RWPE2 (cell line): Measurements from ENCODE around the gene WTAP.
A peak's percentile ranks its signal among the peaks of the same experiment; 100 is the strongest.

ENCODE experiments used
- ATAC-seq: fragments of 200-7000 bp; cut with Tn5 transposase; 3 replicates; pipeline ENCODE4 v1.9.1; 2021; ENCODE audit warnings: low read depth
- DNase-seq: peaks from one replicate; pipeline ENCODE4 v3.0.0-alpha.2; 2020; ENCODE audit warnings: low spot score
- H3K27ac ChIP-seq: fragments of 450-650 bp; 2 replicates; pipeline ENCODE4 v1.5.1; 2017; ENCODE audit warnings: mild to moderate bottlenecking; ENCODE audit not compliant: poor library complexity, severe bottlenecking
- H3K27me3 ChIP-seq: fragments of 250-450 bp; sonication (Bioruptor Pico); 2 replicates; pipeline ENCODE4 v1.5.1; 2021; ENCODE audit warnings: mild to moderate bottlenecking, moderate library complexity; ENCODE audit not compliant: insufficient read depth, poor library complexity, severe bottlenecking
- H3K36me3 ChIP-seq: fragments of 250-450 bp; sonication (Bioruptor Pico); 2 replicates; pipeline ENCODE4 v1.5.1; 2020; ENCODE audit warnings: low read depth, mild to moderate bottlenecking, moderate library complexity
- H3K4me1 ChIP-seq: fragments of 250-450 bp; sonication (Bioruptor Pico); 2 replicates; pipeline ENCODE4 v1.5.1; 2021; ENCODE audit warnings: mild to moderate bottlenecking, moderate library complexity; ENCODE audit not compliant: insufficient read depth, poor library complexity, severe bottlenecking
- H3K4me3 ChIP-seq: fragments of 250-450 bp; sonication (Bioruptor Pico); 2 replicates; pipeline ENCODE4 v1.5.1; 2021; ENCODE audit warnings: mild to moderate bottlenecking, moderate library complexity; ENCODE audit not compliant: severe bottlenecking
- H3K9me3 ChIP-seq: fragments of 250-450 bp; sonication (Bioruptor Pico); 2 replicates; pipeline ENCODE4 v1.5.1; 2021; ENCODE audit warnings: mild to moderate bottlenecking, moderate library complexity; ENCODE audit not compliant: severe bottlenecking
- CTCF ChIP-seq: fragments of 450-650 bp; IDR thresholded peaks from one replicate; pipeline ENCODE4 v1.5.1; 2017; ENCODE audit warnings: mild to moderate bottlenecking, moderate library complexity; ENCODE audit not compliant: poor library complexity, severe bottlenecking

WTAP gene

GRCh38 chr6:159713984-159714383 lies 13.3 kb upstream of the WTAP start:
- DNase-seq, result no peak
- no peaks in the 10 kb centered on the region for H3K27me3 ChIP-seq
- TF ChIP-seq CTCF, result no peak
- no peaks in the 10 kb centered on the region for H3K36me3 ChIP-seq
- H3K27ac ChIP-seq, result no peak overlapping the region
- no peaks in the 10 kb centered on the region for H3K9me3 ChIP-seq
- H3K4me3 ChIP-seq, result no peak overlapping the region
- peaks cover 10% of the 10 kb centered on the region for H3K4me1 ChIP-seq
- no peak for ATAC-seq

GRCh38 chr6:159714404-159714803 lies 12.9 kb upstream of the WTAP start:
- Histone ChIP-seq H3K27me3 (no peaks in the 10 kb centered on the region), H3K9me3 (no peaks in the 10 kb centered on the region), H3K4me3 (no peak overlapping the region), H3K36me3 (no peaks in the 10 kb centered on the region), H3K4me1 (peaks cover 10% of the 10 kb centered on the region), H3K27ac (no peak overlapping the region)
- ATAC-seq (no peak), DNase-seq (no peak)
- no peak for TF ChIP-seq CTCF

- no peak for ATAC-seq
- no peaks in the 10 kb centered on the region for H3K9me3 ChIP-seq
- TF ChIP-seq CTCF, result no peak
- no peaks in the 10 kb centered on the region for H3K27me3 ChIP-seq
- DNase-seq, result no peak
- no peak overlapping the region for H3K27ac ChIP-seq
- H3K36me3 ChIP-seq, result no peaks in the 10 kb centered on the region
- no peak overlapping the region for H3K4me3 ChIP-seq
- peaks cover 10% of the 10 kb centered on the region for H3K4me1 ChIP-seq
Observed at GRCh38 chr6:159715166-159715565, 12.1 kb upstream of the WTAP start.

GRCh38 chr6:159715605-159716004 lies 11.7 kb upstream of the WTAP start:
- H3K27ac ChIP-seq, result peak overlapping the region; percentile 58
- H3K4me1 ChIP-seq, result peaks cover 10% of the 10 kb centered on the region
- ATAC-seq (no peak), DNase-seq (no peak)
- H3K36me3 ChIP-seq, result no peaks in the 10 kb centered on the region
- H3K9me3 ChIP-seq, result no peaks in the 10 kb centered on the region
- no peaks in the 10 kb centered on the region for H3K27me3 ChIP-seq
- no peak overlapping the region for H3K4me3 ChIP-seq
- TF ChIP-seq CTCF, result no peak

- Histone ChIP-seq H3K4me1 (peaks cover 10% of the 10 kb centered on the region), H3K27ac (peak overlapping the region; percentile 58), H3K9me3 (no peaks in the 10 kb centered on the region), H3K27me3 (no peaks in the 10 kb centered on the region), H3K36me3 (no peaks in the 10 kb centered on the region), H3K4me3 (no peak overlapping the region)
- DNase-seq (no peak), ATAC-seq (peak; percentile 96)
- no peak for TF ChIP-seq CTCF
Observed at GRCh38 chr6:159716247-159717096, 10.8 kb upstream of the WTAP start.
